Vagina (tissue), 2 donors: ENCODE data around the gene PCDHB13. TPM values are rescaled to one million over a fixed set of nuclear protein-coding genes. Genes with fewer than 3 reads are reported as not detected.

ENCODE experiments used
- DNase-seq, 2 donors: peaks; one replicate each; pipeline ENCODE4 v3.0.0-alpha.2; 2017; ENCODE audit errors: extremely low spot score in 2 of 2
- H3K27ac ChIP-seq: fragments of 200-600 bp; sonication (generic); one replicate; pipeline ENCODE4 v1.5.1; 2019
- H3K27me3 ChIP-seq: fragments of 200-600 bp; sonication (generic); one replicate; pipeline ENCODE4 v1.5.1; 2019
- H3K36me3 ChIP-seq, 2 donors: fragments of 200-600 bp; sonication (generic); one replicate each; pipeline ENCODE4 v1.5.1; 2017 to 2019
- H3K4me1 ChIP-seq: fragments of 200-600 bp; sonication (generic); one replicate; pipeline ENCODE4 v1.5.1; 2019
- H3K4me3 ChIP-seq, 2 donors: fragments of 200-600 bp; sonication (generic); 1 replicate in 1 of 2; 2 replicates in 1 of 2; pipeline ENCODE4 v1.5.1; 2016 to 2019
- H3K9me3 ChIP-seq: fragments of 200-600 bp; sonication (generic); one replicate; pipeline ENCODE4 v1.5.1; 2019
- POLR2A ChIP-seq, 2 donors: fragments of 450-650 bp; IDR thresholded peaks; one replicate each; pipeline ENCODE4 v1.6.1; 2017; ENCODE audit warnings: antibody characterized with exemption in 2 of 2, mild to moderate bottlenecking in 2 of 2, moderate library complexity in 2 of 2
- POLR2AphosphoS5 ChIP-seq, 2 donors: sonication (generic); formaldehyde crosslinking; IDR thresholded peaks; one replicate each; pipeline ENCODE4 v1.9.0; 2017; ENCODE audit warnings: antibody characterized with exemption in 2 of 2, mild to moderate bottlenecking in 2 of 2, low read depth in 1 of 2; ENCODE audit not compliant: insufficient read depth in 1 of 2
- intact Hi-C: fragments of 100-400 bp; cut with DNase I; formaldehyde crosslinking; loops from one replicate; pipeline ENCODE4 v1.15.1; 2023
- total RNA-seq: library from RNA; depleted of rRNA; stranded (reverse); fragments of >200 nt; gene quantifications from one replicate; pipeline ENCODE4 v1.2.3, GENCODE V29; 2016
- TF ChIP-seq, protein P1 (sequence below), 3 experiments: fragments of 450-650 bp in 2 of 3; fragments of 200-600 bp in 1 of 3; sonication (generic) in 1 of 3; IDR thresholded peaks; one replicate each; pipeline ENCODE4 v1.5.1; 2017 to 2019; ENCODE audit warnings: antibody characterized with exemption in 3 of 3, mild to moderate bottlenecking in 2 of 3, moderate library complexity in 2 of 3

PCDHB13 gene
- total RNA-seq, 1 donor from 2014 or later, result 3.7 TPM

- H3K9me3 ChIP-seq, result peaks cover 76% of the 10 kb centered on the region
- intact Hi-C loops, result no loop called here
Measured at GRCh38 chr5:141250576-141250975, 36.9 kb downstream of the PCDHB13 start.

DNA sequence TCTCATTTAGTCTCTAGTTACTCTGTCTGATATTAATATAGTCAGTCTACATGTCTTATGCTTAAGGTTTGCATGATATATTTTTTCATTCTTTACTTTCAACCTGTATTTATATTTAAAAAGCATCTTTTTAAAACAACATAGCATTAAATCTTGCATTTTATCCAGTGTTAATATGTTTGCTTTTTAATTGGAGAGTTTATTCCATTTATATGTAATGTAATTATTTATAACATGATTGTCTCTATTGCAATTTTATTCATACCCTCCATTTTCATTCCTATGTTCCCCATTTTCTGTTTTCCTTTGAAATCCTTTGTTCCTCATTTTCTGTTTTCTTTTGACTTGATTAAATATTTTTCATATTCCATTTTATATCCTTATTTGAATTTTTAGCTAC lies 44.7 kb downstream of the PCDHB13 start:
- no peak overlapping the region for H3K4me3 ChIP-seq

More at GRCh38 chr5:141250576-141250975, 36.9 kb downstream of the PCDHB13 start:
- TF ChIP-seq POLR2AphosphoS5 (IDR thresholded peaks at IDR 0.05; ENCODE audit: insufficient read depth in 1 of 2, low read depth in 1 of 2) (no peak), POLR2A (IDR thresholded peaks at IDR 0.05) (no peak)
- TF ChIP-seq, protein P1, sequence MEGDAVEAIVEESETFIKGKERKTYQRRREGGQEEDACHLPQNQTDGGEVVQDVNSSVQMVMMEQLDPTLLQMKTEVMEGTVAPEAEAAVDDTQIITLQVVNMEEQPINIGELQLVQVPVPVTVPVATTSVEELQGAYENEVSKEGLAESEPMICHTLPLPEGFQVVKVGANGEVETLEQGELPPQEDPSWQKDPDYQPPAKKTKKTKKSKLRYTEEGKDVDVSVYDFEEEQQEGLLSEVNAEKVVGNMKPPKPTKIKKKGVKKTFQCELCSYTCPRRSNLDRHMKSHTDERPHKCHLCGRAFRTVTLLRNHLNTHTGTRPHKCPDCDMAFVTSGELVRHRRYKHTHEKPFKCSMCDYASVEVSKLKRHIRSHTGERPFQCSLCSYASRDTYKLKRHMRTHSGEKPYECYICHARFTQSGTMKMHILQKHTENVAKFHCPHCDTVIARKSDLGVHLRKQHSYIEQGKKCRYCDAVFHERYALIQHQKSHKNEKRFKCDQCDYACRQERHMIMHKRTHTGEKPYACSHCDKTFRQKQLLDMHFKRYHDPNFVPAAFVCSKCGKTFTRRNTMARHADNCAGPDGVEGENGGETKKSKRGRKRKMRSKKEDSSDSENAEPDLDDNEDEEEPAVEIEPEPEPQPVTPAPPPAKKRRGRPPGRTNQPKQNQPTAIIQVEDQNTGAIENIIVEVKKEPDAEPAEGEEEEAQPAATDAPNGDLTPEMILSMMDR (IDR thresholded peaks at IDR 0.05), result no peak
- Histone ChIP-seq H3K4me1 (no peaks in the 10 kb centered on the region), H3K36me3 (peaks cover 0 to 4% of the 10 kb centered on the region in 2 donors), H3K27me3 (no peaks in the 10 kb centered on the region), H3K27ac (no peak overlapping the region), H3K4me3 (no peak overlapping the region)
- no peak for DNase-seq

DNA sequence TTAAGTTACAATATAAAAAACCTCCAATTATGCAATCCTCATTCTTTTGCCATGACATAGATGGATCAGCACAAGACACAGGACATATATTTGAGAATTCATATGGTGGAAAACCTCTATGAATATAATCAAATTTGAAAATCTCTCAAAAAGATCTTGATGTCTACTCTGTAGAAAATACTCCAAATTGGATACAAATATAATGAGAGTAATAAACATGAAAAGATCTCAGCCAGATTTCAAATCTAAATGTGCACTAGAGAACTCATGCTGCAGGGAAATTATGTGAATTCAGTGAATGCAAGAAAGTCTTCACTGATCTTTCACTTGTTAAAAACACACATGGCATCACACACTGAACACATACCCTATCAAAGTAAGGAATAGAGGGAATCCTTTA lies 45.2 kb downstream of the PCDHB13 start:
- no peaks in the 10 kb centered on the region for H3K4me1 ChIP-seq
- no peaks in the 10 kb centered on the region for H3K27me3 ChIP-seq
- intact Hi-C loops, result no loop called here
- H3K27ac ChIP-seq, result no peak overlapping the region
- peaks cover 0 to 26% of the 10 kb centered on the region in 2 donors for H3K36me3 ChIP-seq
- no peak for DNase-seq
- H3K4me3 ChIP-seq, result no peak overlapping the region
- H3K9me3 ChIP-seq, result peaks cover 94% of the 10 kb centered on the region
- TF ChIP-seq POLR2A (IDR thresholded peaks at IDR 0.05) (no peak), POLR2AphosphoS5 (IDR thresholded peaks at IDR 0.05; ENCODE audit: insufficient read depth in 1 of 2, low read depth in 1 of 2) (no peak)
- TF ChIP-seq, protein P1 (IDR thresholded peaks at IDR 0.05), result no peak

More for the DNA sequence above, 44.7 kb downstream of the PCDHB13 start:
- H3K4me1 ChIP-seq, result no peaks in the 10 kb centered on the region
- H3K36me3 ChIP-seq, result peaks cover 0 to 21% of the 10 kb centered on the region in 2 donors
- no peak for DNase-seq
- H3K27me3 ChIP-seq, result no peaks in the 10 kb centered on the region
- TF ChIP-seq POLR2AphosphoS5 (IDR thresholded peaks at IDR 0.05; ENCODE audit: insufficient read depth in 1 of 2, low read depth in 1 of 2) (no peak), POLR2A (IDR thresholded peaks at IDR 0.05) (no peak)
- TF ChIP-seq, protein P1 (IDR thresholded peaks at IDR 0.05), result no peak
- H3K9me3 ChIP-seq, result peaks cover 94% of the 10 kb centered on the region
- intact Hi-C loops, result no loop called here
- no peak overlapping the region for H3K27ac ChIP-seq

DNA sequence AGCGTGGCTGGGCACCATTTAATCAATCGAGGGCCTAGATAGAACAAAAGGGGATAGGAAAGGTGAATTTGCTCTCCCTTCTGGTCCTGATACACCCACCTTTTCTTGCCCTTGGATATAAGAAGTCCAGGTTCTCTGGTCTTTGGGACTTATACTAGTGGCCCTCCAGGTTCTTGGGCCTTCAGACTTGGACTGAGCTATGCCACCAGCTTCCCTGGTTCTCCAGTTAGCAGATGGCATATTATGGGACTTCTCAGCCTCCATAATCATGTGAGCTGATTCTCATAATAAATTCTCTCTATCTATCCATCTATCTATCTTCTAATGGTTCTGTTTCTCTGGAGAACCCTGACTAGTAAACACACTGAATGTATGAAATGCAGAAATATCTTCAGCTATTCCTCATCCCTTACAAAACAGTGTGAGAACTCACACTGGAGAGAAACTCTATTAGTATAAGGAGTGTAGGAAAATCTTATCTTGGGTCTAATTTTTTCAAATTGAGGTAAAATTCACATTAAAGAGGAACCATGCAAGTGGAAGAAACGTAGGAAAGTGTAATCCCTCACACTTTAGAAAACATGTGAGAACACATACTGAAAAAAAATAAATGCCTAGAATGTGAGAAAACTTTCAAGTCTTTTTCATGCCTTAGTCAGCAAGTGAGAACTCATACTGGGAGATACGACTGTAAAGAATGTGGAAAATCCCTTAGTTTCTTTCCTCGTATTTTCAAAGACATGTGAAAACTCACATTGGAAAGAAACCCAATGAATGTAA lies 46.9 kb downstream of the PCDHB13 start:
- intact Hi-C loops, result no loop called here
- Histone ChIP-seq H3K27ac (no peak overlapping the region), H3K4me1 (no peaks in the 10 kb centered on the region), H3K27me3 (no peaks in the 10 kb centered on the region), H3K4me3 (no peak overlapping the region), H3K36me3 (peaks cover 0 to 39% of the 10 kb centered on the region in 2 donors), H3K9me3 (peaks cover 97% of the 10 kb centered on the region)
- no peak for DNase-seq
- TF ChIP-seq POLR2AphosphoS5 (IDR thresholded peaks at IDR 0.05; ENCODE audit: insufficient read depth in 1 of 2, low read depth in 1 of 2) (no peak), POLR2A (IDR thresholded peaks at IDR 0.05) (no peak)
- TF ChIP-seq, protein P1 (IDR thresholded peaks at IDR 0.05), result no peak

DNA sequence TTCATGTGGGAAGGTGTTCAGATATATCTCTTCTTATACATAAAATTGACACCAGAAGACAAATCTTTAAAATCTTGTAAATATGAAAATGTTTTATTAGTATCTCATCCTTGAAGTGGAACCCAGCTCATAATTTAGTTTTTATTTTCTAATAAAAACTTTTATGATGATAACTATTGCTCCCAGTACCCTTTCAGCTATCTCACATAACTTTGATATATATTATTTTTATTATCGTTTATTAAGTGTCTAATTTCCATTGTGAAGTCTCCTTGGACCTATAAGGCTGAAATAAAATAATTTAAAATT lies 47.5 kb downstream of the PCDHB13 start:
- no peak for TF ChIP-seq POLR2A (IDR thresholded peaks at IDR 0.05)
- no peak for TF ChIP-seq POLR2AphosphoS5 (IDR thresholded peaks at IDR 0.05; ENCODE audit: insufficient read depth in 1 of 2, low read depth in 1 of 2)
- TF ChIP-seq, protein P1 (IDR thresholded peaks at IDR 0.05), result no peak
- no peak for DNase-seq
- Histone ChIP-seq H3K27me3 (no peaks in the 10 kb centered on the region), H3K27ac (no peak overlapping the region), H3K4me1 (no peaks in the 10 kb centered on the region), H3K9me3 (peaks cover 98% of the 10 kb centered on the region), H3K4me3 (no peak overlapping the region), H3K36me3 (peaks cover 0 to 41% of the 10 kb centered on the region in 2 donors)
- intact Hi-C loops, result no loop called here
